Astrocyte (in vitro differentiated cells and primary cell): ENCODE data around the gene VPS11. TPM values are rescaled to one million over a fixed set of nuclear protein-coding genes. Genes with fewer than 3 reads are reported as not detected.

Experiments
- DNase-seq: peaks from one replicate; pipeline ENCODE4 v3.0.0-alpha.2; 2010; ENCODE audit warnings: low read depth
- FAIRE-seq: peaks from 2 replicates; lab custom pipeline; 2011; peaks lifted over from hg19 to GRCh38; lab: Jason Lieb, UNC
- H2AFZ ChIP-seq: 2 replicates; pipeline ENCODE4 v1.6.0; 2012; ENCODE audit warnings: low read depth, low read length, inconsistent platforms
- H3K27ac ChIP-seq: 2 replicates; pipeline ENCODE4 v1.5.1; 2011; ENCODE audit warnings: low read depth, low read length, inconsistent platforms
- H3K27me3 ChIP-seq: 2 replicates; pipeline ENCODE4 v1.6.0; 2011; ENCODE audit warnings: low read length, inconsistent platforms; ENCODE audit not compliant: insufficient read depth
- H3K36me3 ChIP-seq: 2 replicates; pipeline ENCODE4 v1.5.1; 2011; ENCODE audit warnings: low read length, inconsistent platforms; ENCODE audit not compliant: insufficient read depth
- H3K4me1 ChIP-seq: 2 replicates; pipeline ENCODE4 v1.5.1; 2011; ENCODE audit warnings: low read length, inconsistent platforms; ENCODE audit not compliant: insufficient read depth
- H3K4me2 ChIP-seq: 2 replicates; pipeline ENCODE4 v1.6.0; 2012; ENCODE audit warnings: low read length, inconsistent platforms
- H3K4me3 ChIP-seq: 2 replicates; pipeline ENCODE4 v1.5.1; 2011; ENCODE audit warnings: low read depth, mild to moderate bottlenecking, low read length, inconsistent platforms; ENCODE audit not compliant: insufficient read depth
- H3K79me2 ChIP-seq: 2 replicates; pipeline ENCODE4 v1.6.0; 2012; ENCODE audit warnings: mild to moderate bottlenecking, low read length, inconsistent platforms; ENCODE audit not compliant: insufficient read depth
- H3K9ac ChIP-seq: 2 replicates; pipeline ENCODE4 v1.6.0; 2012; ENCODE audit warnings: mild to moderate bottlenecking, low read length, inconsistent platforms
- H3K9me3 ChIP-seq: 2 replicates; pipeline ENCODE4 v1.5.1; 2012; ENCODE audit warnings: low read depth, mild to moderate bottlenecking, low read length, inconsistent platforms; ENCODE audit not compliant: insufficient read depth
- H4K20me1 ChIP-seq: 2 replicates; pipeline ENCODE4 v1.6.0; 2012; ENCODE audit warnings: low read length, inconsistent platforms; ENCODE audit not compliant: insufficient read depth
- H3K27ac Mint-ChIP-seq: one replicate; pipeline ENCODE4 v1.8.0; 2021; ENCODE audit warnings: mild to moderate bottlenecking, mixed read lengths; ENCODE audit not compliant: unreplicated experiment
- H3K27me3 Mint-ChIP-seq: one replicate; pipeline ENCODE4 v1.8.0; 2021; ENCODE audit warnings: low read depth, mixed read lengths; ENCODE audit not compliant: unreplicated experiment
- H3K36me3 Mint-ChIP-seq: one replicate; pipeline ENCODE4 v1.8.0; 2021; ENCODE audit warnings: low read depth, mixed read lengths; ENCODE audit not compliant: unreplicated experiment
- H3K4me1 Mint-ChIP-seq: one replicate; pipeline ENCODE4 v1.8.0; 2021; ENCODE audit warnings: low read depth, mixed read lengths; ENCODE audit not compliant: unreplicated experiment
- H3K4me3 Mint-ChIP-seq: one replicate; pipeline ENCODE4 v1.8.0; 2021; ENCODE audit warnings: mild to moderate bottlenecking, moderate library complexity, mixed read lengths; ENCODE audit not compliant: unreplicated experiment
- H3K9me3 Mint-ChIP-seq: one replicate; pipeline ENCODE4 v1.8.0; 2021; ENCODE audit warnings: mild to moderate bottlenecking, mixed read lengths; ENCODE audit not compliant: unreplicated experiment
- EZH2 ChIP-seq: IDR thresholded peaks from 2 replicates; pipeline ENCODE4 v1.6.1; 2012; ENCODE audit warnings: mild to moderate bottlenecking, low read length, inconsistent platforms; ENCODE audit not compliant: insufficient read depth
- total RNA-seq: library from RNA; stranded (reverse); gene quantifications from 2 replicates; pipeline ENCODE4 v1.2.1, GENCODE V29; 2021
- TF ChIP-seq, protein P1 (sequence below): IDR thresholded peaks from 2 replicates; pipeline ENCODE4 v1.5.1; 2011; ENCODE audit warnings: low read depth, mild to moderate bottlenecking, inconsistent platforms, low read length, moderate library complexity; ENCODE audit not compliant: insufficient read depth

Gene VPS11
- total RNA-seq, 1 donor from 2014 or later, result 24.0 TPM

DNA sequence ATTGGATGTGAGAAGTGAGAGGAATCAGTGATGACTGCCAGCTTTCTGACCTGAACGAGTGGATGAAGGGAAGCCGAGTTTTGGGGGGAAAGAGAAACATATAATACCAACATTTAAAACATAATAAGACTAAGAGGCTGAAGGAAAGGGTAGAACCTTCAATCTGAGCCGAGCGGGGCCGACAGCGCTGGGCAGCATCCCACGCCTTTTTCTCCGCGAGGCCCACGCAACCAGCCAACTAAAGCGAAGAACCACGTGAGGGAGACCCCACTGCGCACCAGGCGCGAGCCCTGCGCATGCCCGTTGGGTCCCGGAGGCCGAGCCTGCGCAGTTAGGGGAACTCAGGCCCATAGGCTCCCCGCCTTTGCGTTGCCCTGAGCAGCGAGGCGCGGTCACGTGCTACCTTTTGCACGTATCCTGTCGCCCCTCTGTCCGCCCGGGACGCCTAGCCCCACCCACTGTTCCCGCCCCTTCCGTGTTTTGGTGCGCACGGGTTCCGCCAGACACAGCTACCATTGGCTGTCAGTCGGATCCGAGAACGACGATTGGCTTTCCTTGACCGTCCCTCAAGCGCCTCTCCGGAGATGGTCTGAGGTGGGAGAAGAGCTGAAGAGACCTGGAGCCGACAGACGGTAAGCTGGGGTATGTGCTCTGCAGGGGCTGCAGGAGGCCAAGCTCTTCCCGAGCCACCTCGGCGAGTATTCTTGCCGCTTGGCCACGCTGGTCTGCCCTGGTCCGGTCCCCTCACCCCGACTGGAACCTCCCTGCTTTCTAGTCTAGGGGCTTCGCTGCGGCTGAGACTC is 53.6 kb downstream of the VPS11 start, which contains the start of gene HINFP:
Gene HINFP, plus strand, starts transcription at position 573 of the 803 bp plus-strand sequence. CDS start 5,365 bp downstream, outside the sequence.
- H3K27ac ChIP-seq, result peak within 1 kb of the TSS; percentile 69
- Mint-ChIP-seq H3K27ac (peak within 1 kb of the TSS; percentile 92), H3K9me3 (no peaks in the 10 kb centered on the region), H3K4me1 (peaks cover 6% of the 10 kb centered on the region), H3K4me3 (peak within 1 kb of the TSS; percentile 98), H3K36me3 (peaks cover 8% of the 10 kb centered on the region), H3K27me3 (no peaks in the 10 kb centered on the region)
- H3K79me2 ChIP-seq, result peaks cover 31% of the 10 kb centered on the region
- H3K9ac ChIP-seq, result peak within 1 kb of the TSS; percentile 91
- H3K9me3 ChIP-seq, result no peaks in the 10 kb centered on the region
- peak within 1 kb of the TSS; percentile 93 for H3K4me2 ChIP-seq
- peaks cover 7% of the 10 kb centered on the region for H4K20me1 ChIP-seq
- FAIRE-seq, result peak; percentile 26
- peak within 1 kb of the TSS; percentile 91 for H2AFZ ChIP-seq
- DNase-seq, result peak; percentile 97
- H3K36me3 ChIP-seq, result peaks cover 7% of the 10 kb centered on the region
- TF ChIP-seq, protein P1, sequence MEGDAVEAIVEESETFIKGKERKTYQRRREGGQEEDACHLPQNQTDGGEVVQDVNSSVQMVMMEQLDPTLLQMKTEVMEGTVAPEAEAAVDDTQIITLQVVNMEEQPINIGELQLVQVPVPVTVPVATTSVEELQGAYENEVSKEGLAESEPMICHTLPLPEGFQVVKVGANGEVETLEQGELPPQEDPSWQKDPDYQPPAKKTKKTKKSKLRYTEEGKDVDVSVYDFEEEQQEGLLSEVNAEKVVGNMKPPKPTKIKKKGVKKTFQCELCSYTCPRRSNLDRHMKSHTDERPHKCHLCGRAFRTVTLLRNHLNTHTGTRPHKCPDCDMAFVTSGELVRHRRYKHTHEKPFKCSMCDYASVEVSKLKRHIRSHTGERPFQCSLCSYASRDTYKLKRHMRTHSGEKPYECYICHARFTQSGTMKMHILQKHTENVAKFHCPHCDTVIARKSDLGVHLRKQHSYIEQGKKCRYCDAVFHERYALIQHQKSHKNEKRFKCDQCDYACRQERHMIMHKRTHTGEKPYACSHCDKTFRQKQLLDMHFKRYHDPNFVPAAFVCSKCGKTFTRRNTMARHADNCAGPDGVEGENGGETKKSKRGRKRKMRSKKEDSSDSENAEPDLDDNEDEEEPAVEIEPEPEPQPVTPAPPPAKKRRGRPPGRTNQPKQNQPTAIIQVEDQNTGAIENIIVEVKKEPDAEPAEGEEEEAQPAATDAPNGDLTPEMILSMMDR, result no peak
- TF ChIP-seq EZH2, result no peak
- no peaks in the 10 kb centered on the region for H3K27me3 ChIP-seq
- H3K4me1 ChIP-seq, result peaks cover 16% of the 10 kb centered on the region
- peak within 1 kb of the TSS; percentile 94 for H3K4me3 ChIP-seq

GRCh38 chr11:119121811-119122124 is 54.1 kb downstream of the VPS11 start:
- H3K27ac Mint-ChIP-seq, result peak overlapping the region; percentile 92
- peaks cover 6% of the 10 kb centered on the region for H3K4me1 Mint-ChIP-seq
- FAIRE-seq (no peak), DNase-seq (no peak)
- no peak for TF ChIP-seq EZH2
- TF ChIP-seq, protein P1, result no peak
- peak overlapping the region; percentile 93 for H3K4me2 ChIP-seq
- no peaks in the 10 kb centered on the region for H3K27me3 Mint-ChIP-seq
- no peaks in the 10 kb centered on the region for H3K9me3 Mint-ChIP-seq
- no peaks in the 10 kb centered on the region for H3K9me3 ChIP-seq
- H3K4me1 ChIP-seq, result peaks cover 16% of the 10 kb centered on the region
- peaks cover 31% of the 10 kb centered on the region for H3K79me2 ChIP-seq
- H3K36me3 ChIP-seq, result peaks cover 7% of the 10 kb centered on the region
- peaks cover 10% of the 10 kb centered on the region for H3K36me3 Mint-ChIP-seq
- H4K20me1 ChIP-seq, result peaks cover 11% of the 10 kb centered on the region
- peak overlapping the region; percentile 91 for H3K9ac ChIP-seq
- no peaks in the 10 kb centered on the region for H3K27me3 ChIP-seq
- H3K4me3 Mint-ChIP-seq, result peak overlapping the region; percentile 98
- peak overlapping the region; percentile 91 for H2AFZ ChIP-seq
- peak overlapping the region; percentile 66 for H3K27ac ChIP-seq
- H3K4me3 ChIP-seq, result peak overlapping the region; percentile 94

- Histone ChIP-seq H3K27ac (no peak overlapping the region), H3K9ac (no peak overlapping the region), H3K4me1 (peaks cover 10% of the 10 kb centered on the region), H2AFZ (no peak overlapping the region), H3K9me3 (no peaks in the 10 kb centered on the region), H3K27me3 (no peaks in the 10 kb centered on the region), H4K20me1 (peaks cover 20% of the 10 kb centered on the region), H3K4me3 (no peak overlapping the region), H3K36me3 (peaks cover 7% of the 10 kb centered on the region), H3K79me2 (peaks cover 31% of the 10 kb centered on the region), H3K4me2 (no peak overlapping the region)
- H3K9me3 Mint-ChIP-seq, result no peaks in the 10 kb centered on the region
- TF ChIP-seq, protein P1, result no peak
- TF ChIP-seq EZH2, result no peak
- DNase-seq, result no peak
- H3K27me3 Mint-ChIP-seq, result no peaks in the 10 kb centered on the region
- FAIRE-seq, result no peak
- no peak overlapping the region for H3K27ac Mint-ChIP-seq
- H3K4me3 Mint-ChIP-seq, result no peak overlapping the region
- H3K4me1 Mint-ChIP-seq, result peaks cover 15% of the 10 kb centered on the region
- peaks cover 10% of the 10 kb centered on the region for H3K36me3 Mint-ChIP-seq
Observed at GRCh38 chr11:119125821-119126220, 58.2 kb downstream of the VPS11 start.
